GM10248 (cell line): ENCODE results near the gene FUCA2.

Source experiments
- CTCF ChIA-PET: fragments of 300-600 bp; sonication (Branson Sonifier 250); formaldehyde crosslinking; extraction: SDS; loops from one replicate; lab custom pipeline; 2021; ENCODE audit warnings: antibody characterized with exemption; lab: Yijun Ruan, JAX
- POLR2A ChIA-PET: fragments of 350-650 bp; sonication (Branson Sonifier 250); formaldehyde crosslinking; extraction: SDS; loops from one replicate; lab custom pipeline; 2020; ENCODE audit warnings: antibody characterized with exemption; lab: Yijun Ruan, JAX
- DNase-seq: peaks from one replicate; pipeline ENCODE4 v3.0.0; 2012; ENCODE audit errors: extremely low spot score
- CTCF ChIP-seq: IDR thresholded peaks from 2 replicates; pipeline ENCODE4 v1.5.1; 2012; ENCODE audit warnings: mild to moderate bottlenecking, low read depth; ENCODE audit errors: extremely low read depth, missing control alignments, control extremely low read depth

Gene FUCA2, protein sequence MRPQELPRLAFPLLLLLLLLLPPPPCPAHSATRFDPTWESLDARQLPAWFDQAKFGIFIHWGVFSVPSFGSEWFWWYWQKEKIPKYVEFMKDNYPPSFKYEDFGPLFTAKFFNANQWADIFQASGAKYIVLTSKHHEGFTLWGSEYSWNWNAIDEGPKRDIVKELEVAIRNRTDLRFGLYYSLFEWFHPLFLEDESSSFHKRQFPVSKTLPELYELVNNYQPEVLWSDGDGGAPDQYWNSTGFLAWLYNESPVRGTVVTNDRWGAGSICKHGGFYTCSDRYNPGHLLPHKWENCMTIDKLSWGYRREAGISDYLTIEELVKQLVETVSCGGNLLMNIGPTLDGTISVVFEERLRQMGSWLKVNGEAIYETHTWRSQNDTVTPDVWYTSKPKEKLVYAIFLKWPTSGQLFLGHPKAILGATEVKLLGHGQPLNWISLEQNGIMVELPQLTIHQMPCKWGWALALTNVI

DNA sequence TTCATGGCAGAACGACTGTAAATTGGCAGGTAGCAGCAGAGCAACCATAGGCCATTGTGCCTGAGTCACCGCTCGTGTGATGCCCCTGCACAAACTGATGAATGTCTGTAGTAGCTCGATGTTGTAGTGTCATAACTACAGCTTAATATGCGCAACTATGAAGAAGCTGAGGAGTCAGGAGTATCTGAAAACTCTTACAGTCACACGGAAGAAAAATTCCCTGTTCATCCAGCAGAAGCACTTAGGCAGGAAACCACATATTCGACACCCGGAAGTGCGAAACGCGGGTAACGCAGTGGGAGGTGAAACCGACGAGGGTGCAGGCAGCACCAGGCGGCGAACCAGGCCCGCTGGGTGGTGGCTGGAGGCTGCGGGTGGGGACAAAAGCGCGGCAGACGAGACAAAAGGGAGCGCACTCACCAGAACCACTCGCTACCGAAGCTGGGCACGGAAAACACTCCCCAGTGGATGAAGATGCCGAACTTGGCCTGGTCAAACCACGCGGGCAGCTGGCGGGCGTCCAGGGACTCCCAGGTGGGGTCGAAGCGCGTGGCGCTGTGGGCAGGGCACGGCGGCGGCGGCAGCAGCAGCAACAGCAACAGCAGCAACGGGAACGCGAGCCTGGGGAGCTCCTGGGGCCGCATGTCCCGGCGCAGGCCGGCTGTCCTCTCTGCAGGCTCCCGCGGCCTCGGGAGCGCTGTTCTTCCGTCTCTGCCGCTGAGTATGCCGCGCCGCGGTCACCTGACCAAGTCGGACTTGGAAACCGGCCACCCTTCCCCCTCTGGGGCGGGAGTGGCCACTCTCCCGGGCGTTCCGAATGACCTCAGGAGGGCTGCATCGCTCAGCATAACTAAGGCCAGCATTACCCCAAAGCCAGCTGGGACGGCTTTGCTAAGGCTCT is at the start of gene FUCA2:
Gene FUCA2, minus strand, starts transcription at position 730 of the 901 bp plus-strand sequence. Its CDS starts 86 bp downstream, at position 644.
- CTCF ChIA-PET: interaction anchor here (0.6 to 4.7 kb wide), 12 partner anchors 7 to 502 kb away, joined by 3 to 37 read pairs (median 4); partner anchors contain the start of genes ADAT2 and PEX3
- DNase-seq: peak; percentile 69
- no peak for TF ChIP-seq CTCF
- POLR2A ChIA-PET: no interaction called here

DNA sequence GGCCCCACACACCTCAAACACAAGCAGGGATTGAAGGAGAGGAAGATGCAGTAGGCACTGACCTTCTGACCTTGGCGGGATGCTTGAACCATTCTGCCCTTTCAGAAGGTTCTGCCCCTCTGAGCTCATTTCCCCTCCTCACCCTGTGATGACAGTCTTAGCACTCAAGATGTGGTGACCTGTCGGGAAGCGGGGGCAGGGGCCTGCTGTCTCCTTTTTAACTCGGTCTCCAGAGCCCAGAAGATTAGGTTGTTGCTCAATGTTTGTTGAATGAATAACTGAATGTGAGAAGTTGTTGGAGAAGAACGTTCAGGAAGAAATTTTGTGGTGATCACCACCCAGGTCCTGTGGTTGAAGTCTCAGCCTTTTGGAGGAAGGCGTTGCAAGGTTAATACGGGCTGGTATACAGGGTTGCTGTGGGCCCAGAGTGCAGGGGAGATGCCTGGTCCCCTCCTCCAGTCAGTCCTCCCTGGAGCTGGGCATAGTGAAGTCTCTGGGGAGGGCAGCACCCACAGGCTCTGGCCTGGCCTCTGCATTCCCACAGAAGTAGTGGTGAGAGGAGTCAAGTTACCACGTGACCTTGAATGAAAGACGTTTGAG is 49.7 kb upstream of the FUCA2 start:
- no peak for TF ChIP-seq CTCF
- ChIA-PET POLR2A (interaction anchor here (1.4 kb wide), 1 partner anchor 24 kb away, joined by 3 read pairs; no protein-coding TSS in a partner anchor), CTCF (interaction anchor here (1.1 to 1.9 kb wide), 7 partner anchors 10 to 48 kb away, joined by 3 to 7 read pairs (median 4); no protein-coding TSS in a partner anchor)
- no peak for DNase-seq

GRCh38 chr6:143559051-143559660 is 47.6 kb upstream of the FUCA2 start:
- CTCF ChIA-PET: interaction anchor here (1.1 to 2.0 kb wide), 7 partner anchors 9 to 381 kb away, joined by 3 to 7 read pairs (median 3); partner anchors contain the start of gene FUCA2
- no peak for TF ChIP-seq CTCF
- POLR2A ChIA-PET: no interaction called here
- DNase-seq: no peak

- DNase-seq: no peak
- no peak for TF ChIP-seq CTCF
- CTCF ChIA-PET: interaction anchor here (0.6 to 4.3 kb wide), 8 partner anchors 9 to 515 kb away, joined by 3 to 20 read pairs (median 4); no protein-coding TSS in a partner anchor
Observed at GRCh38 chr6:143556529-143556928, 45.0 kb upstream of the FUCA2 start.

GRCh38 chr6:143555582-143555981 is 44.1 kb upstream of the FUCA2 start:
- no peak for DNase-seq
- ChIA-PET POLR2A (no interaction called here), CTCF (interaction anchor here (1.0 to 4.3 kb wide), 8 partner anchors 9 to 458 kb away, joined by 3 to 20 read pairs (median 4); no protein-coding TSS in a partner anchor)
- no peak for TF ChIP-seq CTCF

More at GRCh38 chr6:143556529-143556928, 45.0 kb upstream of the FUCA2 start:
- POLR2A ChIA-PET: no interaction called here
